ENCODE measurements around the gene VPS26C. TPM values are rescaled to one million over a fixed set of nuclear protein-coding genes. Genes with fewer than 3 reads are reported as not detected.

The VPS26C gene
- total and polyA plus RNA-seq, 10 of the 15 experiments (the other 5 are each of a cell fraction or from before 2014, with no cell fraction given) = 32.5 to 65.1 (median 48.0) TPM

- no peak for TF ChIP-seq EGR1 (IDR thresholded peaks at IDR 0.05; ENCODE audit: borderline replicate concordance in 1 of 2, low read depth in 2 of 2, low read length in 2 of 2)
- peak; percentile 88 for TF ChIP-seq IKZF2 (IDR thresholded peaks at IDR 0.05)
- TF ChIP-seq POU2F2 (IDR thresholded peaks at IDR 0.05; ENCODE audit: borderline replicate concordance, low read depth, low read length) = no peak
- no peak for TF ChIP-seq SMAD1 (IDR thresholded peaks at IDR 0.05; ENCODE audit: low read depth, partially characterized antibody)
- no peak for TF ChIP-seq RBBP5 (conservative IDR thresholded peaks at IDR 0.05)
- no peak for TF ChIP-seq ZNF207 (IDR thresholded peaks at IDR 0.05; ENCODE audit: borderline replicate concordance)
- TF ChIP-seq JUNB (IDR thresholded peaks at IDR 0.05) = 0 out of 2 replicates have a peak, but pooled peaks have one; percentile 37
- peak; percentile 32; the same call in 1 of the 2 replicates for TF ChIP-seq CREB1 (IDR thresholded peaks at IDR 0.05; ENCODE audit: low read depth)
- no peak for TF ChIP-seq POLR2A (IDR thresholded peaks at IDR 0.05; ENCODE audit: low read depth, low read length)
- no peak; the same call in 1 of the 2 replicates for TF ChIP-seq BACH1 (IDR thresholded peaks at IDR 0.05; ENCODE audit: borderline replicate concordance)
- TF ChIP-seq, protein P1, sequence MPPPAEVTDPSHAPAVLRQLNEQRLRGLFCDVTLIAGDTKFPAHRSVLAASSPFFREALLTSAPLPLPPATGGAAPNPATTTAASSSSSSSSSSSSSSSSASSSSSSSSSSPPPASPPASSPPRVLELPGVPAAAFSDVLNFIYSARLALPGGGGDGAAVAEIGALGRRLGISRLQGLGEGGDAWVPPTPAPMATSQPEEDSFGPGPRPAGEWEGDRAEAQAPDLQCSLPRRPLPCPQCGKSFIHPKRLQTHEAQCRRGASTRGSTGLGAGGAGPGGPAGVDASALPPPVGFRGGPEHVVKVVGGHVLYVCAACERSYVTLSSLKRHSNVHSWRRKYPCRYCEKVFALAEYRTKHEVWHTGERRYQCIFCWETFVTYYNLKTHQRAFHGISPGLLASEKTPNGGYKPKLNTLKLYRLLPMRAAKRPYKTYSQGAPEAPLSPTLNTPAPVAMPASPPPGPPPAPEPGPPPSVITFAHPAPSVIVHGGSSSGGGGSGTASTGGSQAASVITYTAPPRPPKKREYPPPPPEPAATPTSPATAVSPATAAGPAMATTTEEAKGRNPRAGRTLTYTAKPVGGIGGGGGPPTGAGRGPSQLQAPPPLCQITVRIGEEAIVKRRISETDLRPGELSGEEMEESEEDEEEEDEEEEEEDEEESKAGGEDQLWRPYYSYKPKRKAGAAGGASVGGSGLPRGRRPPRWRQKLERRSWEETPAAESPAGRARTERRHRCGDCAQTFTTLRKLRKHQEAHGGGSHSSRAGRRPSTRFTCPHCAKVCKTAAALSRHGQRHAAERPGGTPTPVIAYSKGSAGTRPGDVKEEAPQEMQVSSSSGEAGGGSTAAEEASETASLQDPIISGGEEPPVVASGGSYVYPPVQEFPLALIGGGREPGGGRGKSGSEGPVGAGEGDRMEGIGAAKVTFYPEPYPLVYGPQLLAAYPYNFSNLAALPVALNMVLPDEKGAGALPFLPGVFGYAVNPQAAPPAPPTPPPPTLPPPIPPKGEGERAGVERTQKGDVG (CRISPR knock-in tag; IDR thresholded peaks at IDR 0.05) = no peak
- peak; percentile 62; the same call in 1 of the 2 replicates for TF ChIP-seq MEF2A (IDR thresholded peaks at IDR 0.05; ENCODE audit: insufficient read depth, low read depth, low read length)
- no peak for TF ChIP-seq CBX3 (IDR thresholded peaks at IDR 0.05; ENCODE audit: borderline replicate concordance, low read depth)
- 0 out of 2 replicates have a peak, but pooled peaks have one; percentile 29 for TF ChIP-seq BCL11A (IDR thresholded peaks at IDR 0.05; ENCODE audit: low read depth, low read length)
- TF ChIP-seq, protein P2, sequence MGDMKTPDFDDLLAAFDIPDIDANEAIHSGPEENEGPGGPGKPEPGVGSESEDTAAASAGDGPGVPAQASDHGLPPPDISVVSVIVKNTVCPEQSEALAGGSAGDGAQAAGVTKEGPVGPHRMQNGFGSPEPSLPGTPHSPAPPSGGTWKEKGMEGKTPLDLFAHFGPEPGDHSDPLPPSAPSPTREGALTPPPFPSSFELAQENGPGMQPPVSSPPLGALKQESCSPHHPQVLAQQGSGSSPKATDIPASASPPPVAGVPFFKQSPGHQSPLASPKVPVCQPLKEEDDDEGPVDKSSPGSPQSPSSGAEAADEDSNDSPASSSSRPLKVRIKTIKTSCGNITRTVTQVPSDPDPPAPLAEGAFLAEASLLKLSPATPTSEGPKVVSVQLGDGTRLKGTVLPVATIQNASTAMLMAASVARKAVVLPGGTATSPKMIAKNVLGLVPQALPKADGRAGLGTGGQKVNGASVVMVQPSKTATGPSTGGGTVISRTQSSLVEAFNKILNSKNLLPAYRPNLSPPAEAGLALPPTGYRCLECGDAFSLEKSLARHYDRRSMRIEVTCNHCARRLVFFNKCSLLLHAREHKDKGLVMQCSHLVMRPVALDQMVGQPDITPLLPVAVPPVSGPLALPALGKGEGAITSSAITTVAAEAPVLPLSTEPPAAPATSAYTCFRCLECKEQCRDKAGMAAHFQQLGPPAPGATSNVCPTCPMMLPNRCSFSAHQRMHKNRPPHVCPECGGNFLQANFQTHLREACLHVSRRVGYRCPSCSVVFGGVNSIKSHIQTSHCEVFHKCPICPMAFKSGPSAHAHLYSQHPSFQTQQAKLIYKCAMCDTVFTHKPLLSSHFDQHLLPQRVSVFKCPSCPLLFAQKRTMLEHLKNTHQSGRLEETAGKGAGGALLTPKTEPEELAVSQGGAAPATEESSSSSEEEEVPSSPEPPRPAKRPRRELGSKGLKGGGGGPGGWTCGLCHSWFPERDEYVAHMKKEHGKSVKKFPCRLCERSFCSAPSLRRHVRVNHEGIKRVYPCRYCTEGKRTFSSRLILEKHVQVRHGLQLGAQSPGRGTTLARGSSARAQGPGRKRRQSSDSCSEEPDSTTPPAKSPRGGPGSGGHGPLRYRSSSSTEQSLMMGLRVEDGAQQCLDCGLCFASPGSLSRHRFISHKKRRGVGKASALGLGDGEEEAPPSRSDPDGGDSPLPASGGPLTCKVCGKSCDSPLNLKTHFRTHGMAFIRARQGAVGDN (IDR thresholded peaks at IDR 0.05) = no peak
- no peak for TF ChIP-seq MYB (IDR thresholded peaks at IDR 0.05; ENCODE audit: borderline replicate concordance, low read depth, low read length)
- no peak for TF ChIP-seq SP1 (IDR thresholded peaks at IDR 0.05; ENCODE audit: low read depth, low read length)
- no peak for TF ChIP-seq ZBED1 (IDR thresholded peaks at IDR 0.05; ENCODE audit: borderline replicate concordance)
- no peak for TF ChIP-seq CHD2 (IDR thresholded peaks at IDR 0.05; ENCODE audit: borderline replicate concordance, low read depth, low read length)
- TF ChIP-seq LARP7 (IDR thresholded peaks at IDR 0.05) = no peak
- no peak for TF ChIP-seq MTA3 (IDR thresholded peaks at IDR 0.05; ENCODE audit: borderline replicate concordance, low read length)
- TF ChIP-seq, protein P3, sequence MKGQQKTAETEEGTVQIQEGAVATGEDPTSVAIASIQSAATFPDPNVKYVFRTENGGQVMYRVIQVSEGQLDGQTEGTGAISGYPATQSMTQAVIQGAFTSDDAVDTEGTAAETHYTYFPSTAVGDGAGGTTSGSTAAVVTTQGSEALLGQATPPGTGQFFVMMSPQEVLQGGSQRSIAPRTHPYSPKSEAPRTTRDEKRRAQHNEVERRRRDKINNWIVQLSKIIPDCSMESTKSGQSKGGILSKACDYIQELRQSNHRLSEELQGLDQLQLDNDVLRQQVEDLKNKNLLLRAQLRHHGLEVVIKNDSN (IDR thresholded peaks at IDR 0.05; ENCODE audit: borderline replicate concordance, extremely low read length, insufficient read depth, low read depth, low read length) = no peak
- peak; percentile 72; the same call in 1 of the 2 replicates for TF ChIP-seq FOXM1 (IDR thresholded peaks at IDR 0.05; ENCODE audit: low read depth, low read length)
Observed at GRCh38 chr21:37232274-37233018, 34.7 kb downstream of the VPS26C start (continued).
